Uterus (tissue), 4 donors: Measurements from ENCODE around the gene ATP8B2. TPM values are rescaled to one million over a fixed set of nuclear protein-coding genes. Genes with fewer than 3 reads are reported as not detected.
"Not testable (repeated sequence)": the region's sequence is repeated elsewhere in the genome, so short reads cannot be mapped to it uniquely, and the experiment has no call there.

Source experiments
- DNase-seq, 2 donors: peaks; one replicate each; pipeline ENCODE4 v3.0.0-alpha.2; 2019 to 2020
- H3K27ac ChIP-seq, 2 donors: fragments of 200-600 bp; sonication (generic); 1 replicate in 1 of 2; 2 replicates in 1 of 2; pipeline ENCODE4 v1.5.1; 2016 to 2018
- H3K27me3 ChIP-seq, 2 donors: fragments of 200-600 bp; sonication (generic); one replicate each; pipeline ENCODE4 v1.5.1; 2018 to 2019; ENCODE audit warnings: control low read depth in 1 of 2
- H3K36me3 ChIP-seq, 2 donors: fragments of 200-600 bp; sonication (generic); one replicate each; pipeline ENCODE4 v1.5.1; 2019; ENCODE audit warnings: control low read depth in 1 of 2
- H3K4me1 ChIP-seq, 2 donors: fragments of 200-600 bp; sonication (generic); one replicate each; pipeline ENCODE4 v1.5.1; 2018 to 2019; ENCODE audit warnings: control low read depth in 1 of 2
- H3K4me3 ChIP-seq, 2 donors: fragments of 200-600 bp; sonication (generic); 1 replicate in 1 of 2; 2 replicates in 1 of 2; pipeline ENCODE4 v1.5.1; 2018 to 2019; ENCODE audit warnings: mild to moderate bottlenecking in 1 of 2
- H3K9me3 ChIP-seq, 2 donors: fragments of 200-600 bp; sonication (generic); one replicate each; pipeline ENCODE4 v1.5.1; 2019; ENCODE audit warnings: control low read depth in 1 of 2
- CTCF ChIP-seq, 4 experiments: fragments of 200-600 bp in 2 of 4; fragments of 450-650 bp in 2 of 4; sonication (generic) in 2 of 4; IDR thresholded peaks; one replicate each; pipeline ENCODE4 v1.5.1; 2016 to 2019; ENCODE audit warnings: antibody characterized with exemption in 4 of 4, mild to moderate bottlenecking in 2 of 4, moderate library complexity in 1 of 4
- POLR2A ChIP-seq, 2 donors: fragments of 450-650 bp; IDR thresholded peaks; one replicate each; pipeline ENCODE4 v1.6.1; 2016; ENCODE audit warnings: antibody characterized with exemption in 2 of 2, mild to moderate bottlenecking in 1 of 2, moderate library complexity in 1 of 2
- intact Hi-C: fragments of 100-400 bp; cut with DNase I; formaldehyde crosslinking; loops from one replicate; pipeline ENCODE4 v1.15.1; 2023; ENCODE audit warnings: low total_unique reads
- total RNA-seq, 4 donors: library from RNA; depleted of rRNA in 3 of 4; stranded (reverse); fragments of >200 nt in 3 of 4; gene quantifications; one replicate each; pipeline versions ENCODE4 v1.1.0 to v1.2.4, GENCODE V29; 2014 to 2023
- donor health status: DM: yes; HTN: yes; CAD: no.

Gene ATP8B2
- total RNA-seq, 4 donors from 2014 or later = 75.9 to 150 (median 102) TPM

- Histone ChIP-seq H3K27me3 (no peaks in the 10 kb centered on the region), H3K27ac (no peak overlapping the region), H3K9me3 (no peaks in the 10 kb centered on the region), H3K4me1 (no peaks in the 10 kb centered on the region), H3K36me3 (no peaks in the 10 kb centered on the region), H3K4me3 (no peak overlapping the region)
- intact Hi-C loops = no loop called here
- no peak for TF ChIP-seq CTCF (IDR thresholded peaks at IDR 0.05)
- no peak for TF ChIP-seq POLR2A (IDR thresholded peaks at IDR 0.05)
- no peak for DNase-seq
Observed at GRCh38 chr1:154313066-154313356, 12.3 kb upstream of the ATP8B2 start.

- DNase-seq, H3K36me3 ChIP-seq, H3K4me1 ChIP-seq, intact Hi-C loops, H3K27me3 ChIP-seq, H3K9me3 ChIP-seq, H3K4me3 ChIP-seq, H3K27ac ChIP-seq: not testable (repeated sequence)
Observed at GRCh38 chr1:154314226-154314625, 11.1 kb upstream of the ATP8B2 start.

- no peaks in the 10 kb centered on the region for H3K27me3 ChIP-seq
- no peak overlapping the region for H3K27ac ChIP-seq
- intact Hi-C loops = no loop called here
- no peaks in the 10 kb centered on the region for H3K36me3 ChIP-seq
- H3K4me1 ChIP-seq = no peaks in the 10 kb centered on the region
- H3K9me3 ChIP-seq = no peaks in the 10 kb centered on the region
- H3K4me3 ChIP-seq = no peak overlapping the region
- DNase-seq = no peak
- TF ChIP-seq CTCF (IDR thresholded peaks at IDR 0.05) (no peak), POLR2A (IDR thresholded peaks at IDR 0.05) (no peak)
Observed at GRCh38 chr1:154316704-154317103, 8.6 kb upstream of the ATP8B2 start.

GRCh38 chr1:154318386-154318785 is 6.9 kb upstream of the ATP8B2 start:
- Histone ChIP-seq H3K36me3 (no peaks in the 10 kb centered on the region), H3K27me3 (no peaks in the 10 kb centered on the region), H3K4me3 (no peak overlapping the region), H3K9me3 (no peaks in the 10 kb centered on the region), H3K4me1 (no peaks in the 10 kb centered on the region), H3K27ac (no peak overlapping the region)
- no peak for TF ChIP-seq POLR2A (IDR thresholded peaks at IDR 0.05)
- DNase-seq = no peak
- intact Hi-C loops = no loop called here

- H3K27me3 ChIP-seq = no peaks in the 10 kb centered on the region
- no peak for DNase-seq
- no peaks in the 10 kb centered on the region for H3K36me3 ChIP-seq
- H3K27ac ChIP-seq = no peak within 1 kb of the TSS
- no peaks in the 10 kb centered on the region for H3K4me1 ChIP-seq
- H3K9me3 ChIP-seq = no peaks in the 10 kb centered on the region
- no peak within 1 kb of the TSS for H3K4me3 ChIP-seq
- intact Hi-C loops = no loop called here
- TF ChIP-seq POLR2A (IDR thresholded peaks at IDR 0.05) (no peak), CTCF (IDR thresholded peaks at IDR 0.05) (no peak)
Observed at GRCh38 chr1:154320882-154321608, 4.3 kb upstream of the ATP8B2 start, which contains the start of gene AQP10. Gene AQP10 (plus strand): TSS chr1:154321093. CDS start chr1:154321156, 63 bp downstream.

GRCh38 chr1:154321609-154321934 is 3.8 kb upstream of the ATP8B2 start:
- H3K4me3 ChIP-seq, H3K27me3 ChIP-seq, intact Hi-C loops, H3K27ac ChIP-seq, H3K4me1 ChIP-seq, H3K9me3 ChIP-seq, H3K36me3 ChIP-seq, DNase-seq: not testable (repeated sequence)

GRCh38 chr1:154323493-154323892 is 1.8 kb upstream of the ATP8B2 start:
- Histone ChIP-seq H3K27ac (no peak overlapping the region), H3K4me3 (no peak overlapping the region), H3K9me3 (no peaks in the 10 kb centered on the region), H3K4me1 (peaks cover 8 to 16% of the 10 kb centered on the region in 2 donors), H3K27me3 (no peaks in the 10 kb centered on the region), H3K36me3 (no peaks in the 10 kb centered on the region)
- no peak for TF ChIP-seq CTCF (IDR thresholded peaks at IDR 0.05)
- TF ChIP-seq POLR2A (IDR thresholded peaks at IDR 0.05) = no peak
- intact Hi-C loops = no loop called here
- DNase-seq = no peak
